Tibial artery (tissue), 4 donors: Measurements from ENCODE around the gene DSCAM.

ENCODE experiments used
- DNase-seq, 2 donors: peaks; one replicate each; pipeline ENCODE4 v3.0.0-alpha.2; 2019
- H3K27ac ChIP-seq, 2 donors: fragments of 200-600 bp; sonication (generic) in 1 of 2; 1 replicate in 1 of 2; 2 replicates in 1 of 2; pipeline ENCODE4 v1.5.1; 2018 to 2019; ENCODE audit warnings: mild to moderate bottlenecking in 1 of 2
- H3K27me3 ChIP-seq, 2 donors: fragments of 200-600 bp; sonication (generic) in 1 of 2; one replicate each; pipeline versions ENCODE4 v1.5.1 to v1.6.0; 2016 to 2019
- H3K36me3 ChIP-seq, 3 donors: fragments of 200-600 bp; sonication (generic) in 2 of 3; one replicate each; pipeline ENCODE4 v1.5.1; 2016 to 2019; ENCODE audit warnings: mild to moderate bottlenecking in 2 of 3
- H3K4me1 ChIP-seq, 4 donors: fragments of 200-600 bp; sonication (generic) in 2 of 4; 1 replicate in 3 of 4; 2 replicates in 1 of 4; pipeline ENCODE4 v1.5.1; 2016 to 2019
- H3K4me3 ChIP-seq, 2 donors: fragments of 200-600 bp; sonication (generic) in 1 of 2; 1 replicate in 1 of 2; 2 replicates in 1 of 2; pipeline ENCODE4 v1.5.1; 2018 to 2019; ENCODE audit warnings: mild to moderate bottlenecking in 2 of 2
- H3K9me3 ChIP-seq, 3 donors: fragments of 200-600 bp; sonication (generic) in 1 of 3; one replicate each; pipeline ENCODE4 v1.5.1; 2016 to 2019
- CTCF ChIP-seq, 2 experiments: fragments of 200-600 bp in 1 of 2; fragments of 450-650 bp in 1 of 2; IDR thresholded peaks; one replicate each; pipeline ENCODE4 v1.5.1; 2017 to 2019; ENCODE audit warnings: antibody characterized with exemption in 2 of 2, mild to moderate bottlenecking in 1 of 2, moderate library complexity in 1 of 2
- intact Hi-C: fragments of 100-400 bp; cut with DNase I; formaldehyde crosslinking; loops from one replicate; pipeline ENCODE4 v1.15.0; 2023; ENCODE audit warnings: low total_unique reads

Gene DSCAM

GRCh38 chr21:40723317-40723716, 123.6 kb downstream of the DSCAM start:
- H3K9me3 ChIP-seq, result peaks cover 0 to 5% (median 0%) of the 10 kb centered on the region in 3 donors
- intact Hi-C loops, result no loop called here
- H3K36me3 ChIP-seq, result no peaks in the 10 kb centered on the region
- H3K4me1 ChIP-seq, result no peaks in the 10 kb centered on the region
- no peak for DNase-seq
- no peaks in the 10 kb centered on the region for H3K27me3 ChIP-seq
- no peak overlapping the region for H3K4me3 ChIP-seq
- no peak overlapping the region for H3K27ac ChIP-seq
- TF ChIP-seq CTCF (IDR thresholded peaks at IDR 0.05), result no peak

DNA sequence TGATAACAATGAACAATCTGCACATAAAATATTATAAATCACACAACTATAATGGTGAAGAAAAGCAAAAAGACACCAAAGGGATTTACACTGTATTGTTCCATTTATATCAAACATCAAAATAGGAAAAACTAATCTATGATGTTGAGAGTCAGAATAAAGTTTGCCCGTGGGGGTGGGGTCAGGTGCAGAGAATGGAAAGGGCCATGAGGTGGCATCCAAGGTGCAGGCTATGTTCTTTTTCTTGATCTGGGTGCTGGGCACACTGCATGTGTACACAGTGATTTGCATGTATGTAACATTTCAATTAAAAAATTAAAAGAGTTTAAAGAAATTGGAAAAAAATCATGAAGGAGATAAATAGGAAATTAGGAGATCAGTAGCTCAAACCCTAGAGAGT, 127.3 kb downstream of the DSCAM start:
- TF ChIP-seq CTCF (IDR thresholded peaks at IDR 0.05), result no peak
- Histone ChIP-seq H3K27me3 (no peaks in the 10 kb centered on the region), H3K27ac (no peak overlapping the region), H3K4me3 (no peak overlapping the region), H3K9me3 (peaks cover 0 to 5% (median 0%) of the 10 kb centered on the region in 3 donors), H3K36me3 (no peaks in the 10 kb centered on the region), H3K4me1 (no peaks in the 10 kb centered on the region)
- intact Hi-C loops, result no loop called here
- no peak for DNase-seq

GRCh38 chr21:40717028-40717427, 129.9 kb downstream of the DSCAM start:
- intact Hi-C loops, result no loop called here
- Histone ChIP-seq H3K36me3 (no peaks in the 10 kb centered on the region), H3K27me3 (no peaks in the 10 kb centered on the region), H3K27ac (no peak overlapping the region), H3K9me3 (peaks cover 0 to 5% (median 0%) of the 10 kb centered on the region in 3 donors), H3K4me1 (no peaks in the 10 kb centered on the region), H3K4me3 (no peak overlapping the region)
- DNase-seq, result no peak
- TF ChIP-seq CTCF (IDR thresholded peaks at IDR 0.05), result no peak

DNA sequence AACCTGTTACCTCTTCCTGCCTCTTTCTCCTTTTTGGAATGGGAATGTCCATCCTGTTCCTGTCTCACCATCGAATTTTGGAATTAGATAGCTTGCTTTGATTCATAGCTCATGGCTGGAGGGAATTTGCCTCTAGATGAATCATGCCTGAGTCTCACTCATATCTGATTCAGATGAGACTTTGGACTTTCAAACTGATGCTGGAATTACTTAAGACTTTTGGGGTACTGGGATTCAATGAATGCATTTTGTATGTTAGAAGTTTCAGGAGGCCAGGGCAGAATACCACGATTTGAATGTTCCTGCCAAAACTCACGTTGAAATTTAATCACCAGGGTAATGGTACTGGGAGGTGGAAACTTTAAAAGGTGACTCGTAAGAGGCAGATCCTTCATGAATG, 132.4 kb downstream of the DSCAM start:
- TF ChIP-seq CTCF (IDR thresholded peaks at IDR 0.05), result no peak
- Histone ChIP-seq H3K27me3 (no peaks in the 10 kb centered on the region), H3K4me1 (no peaks in the 10 kb centered on the region), H3K36me3 (no peaks in the 10 kb centered on the region), H3K9me3 (no peaks in the 10 kb centered on the region), H3K4me3 (no peak overlapping the region), H3K27ac (no peak overlapping the region)
- intact Hi-C loops, result no loop called here
- DNase-seq, result no peak

GRCh38 chr21:40707656-40708244, 139.2 kb downstream of the DSCAM start:
- no peak for DNase-seq
- intact Hi-C loops, result no loop called here
- no peak overlapping the region for H3K4me3 ChIP-seq
- TF ChIP-seq CTCF (IDR thresholded peaks at IDR 0.05), result no peak
- H3K4me1 ChIP-seq, result no peaks in the 10 kb centered on the region
- no peaks in the 10 kb centered on the region for H3K27me3 ChIP-seq
- H3K27ac ChIP-seq, result no peak overlapping the region
- H3K9me3 ChIP-seq, result no peaks in the 10 kb centered on the region
- no peaks in the 10 kb centered on the region for H3K36me3 ChIP-seq
